Measurements from ENCODE around the gene SHB.

Gene SHB

GRCh38 chr9:38039907-38040682 is 28.9 kb downstream of the SHB start:
- DNase-seq = no peak

GRCh38 chr9:38039090-38039906 is 29.7 kb downstream of the SHB start:
- no peak for DNase-seq

GRCh38 chr9:38038307-38039089 is 30.5 kb downstream of the SHB start:
- no peak for DNase-seq

GRCh38 chr9:38037981-38038306 is 31.1 kb downstream of the SHB start:
- DNase-seq = no peak

- no peak for DNase-seq
Observed at GRCh38 chr9:38036359-38037084, 32.5 kb downstream of the SHB start.

GRCh38 chr9:38035873-38036272 is 33.2 kb downstream of the SHB start:
- no peak for DNase-seq

GRCh38 chr9:38033941-38034340 is 35.1 kb downstream of the SHB start:
- DNase-seq = no peak

GRCh38 chr9:38032266-38033110 is 36.5 kb downstream of the SHB start:
- no peak for DNase-seq

GRCh38 chr9:38031594-38031993 is 37.4 kb downstream of the SHB start:
- DNase-seq = no peak

GRCh38 chr9:38030658-38031057 is 38.4 kb downstream of the SHB start:
- DNase-seq = no peak

GRCh38 chr9:38029915-38030638 is 39.0 kb downstream of the SHB start:
- no peak for DNase-seq

GRCh38 chr9:38027714-38028113 is 41.3 kb downstream of the SHB start:
- DNase-seq = no peak

- no peak for DNase-seq
Observed at GRCh38 chr9:38026840-38027527, 42.0 kb downstream of the SHB start.

- no peak for DNase-seq
Observed at GRCh38 chr9:38026021-38026809, 42.8 kb downstream of the SHB start.

GRCh38 chr9:38025166-38025565 is 43.9 kb downstream of the SHB start:
- DNase-seq = no peak

- no peak for DNase-seq
Observed at GRCh38 chr9:38024036-38024681, 44.9 kb downstream of the SHB start.

- no peak for DNase-seq
Observed at GRCh38 chr9:38023661-38024035, 45.4 kb downstream of the SHB start.

GRCh38 chr9:38022995-38023394 is 46.0 kb downstream of the SHB start:
- no peak for DNase-seq

GRCh38 chr9:38022203-38022895 is 46.7 kb downstream of the SHB start:
- DNase-seq = no peak

Data from activated CD4-positive, alpha-beta T cell treated with anti-CD3 and anti-CD28 coated beads for 1 hour (primary cell).